Vagina (tissue), 2 donors: ENCODE results near the gene ARSJ. TPM values are rescaled to one million over a fixed set of nuclear protein-coding genes. Genes with fewer than 3 reads are reported as not detected.

Experiments used
- DNase-seq, 2 donors: peaks; one replicate each; pipeline ENCODE4 v3.0.0-alpha.2; 2017; ENCODE audit errors: extremely low spot score in 2 of 2
- H3K27ac ChIP-seq: fragments of 200-600 bp; sonication (generic); one replicate; pipeline ENCODE4 v1.5.1; 2019
- H3K27me3 ChIP-seq: fragments of 200-600 bp; sonication (generic); one replicate; pipeline ENCODE4 v1.5.1; 2019
- H3K36me3 ChIP-seq, 2 donors: fragments of 200-600 bp; sonication (generic); one replicate each; pipeline ENCODE4 v1.5.1; 2017 to 2019
- H3K4me1 ChIP-seq: fragments of 200-600 bp; sonication (generic); one replicate; pipeline ENCODE4 v1.5.1; 2019
- H3K4me3 ChIP-seq, 2 donors: fragments of 200-600 bp; sonication (generic); 1 replicate in 1 of 2; 2 replicates in 1 of 2; pipeline ENCODE4 v1.5.1; 2016 to 2019
- H3K9me3 ChIP-seq: fragments of 200-600 bp; sonication (generic); one replicate; pipeline ENCODE4 v1.5.1; 2019
- CTCF ChIP-seq, 3 experiments: fragments of 450-650 bp in 2 of 3; fragments of 200-600 bp in 1 of 3; sonication (generic) in 1 of 3; IDR thresholded peaks; one replicate each; pipeline ENCODE4 v1.5.1; 2017 to 2019; ENCODE audit warnings: antibody characterized with exemption in 3 of 3, mild to moderate bottlenecking in 2 of 3, moderate library complexity in 2 of 3
- POLR2A ChIP-seq, 2 donors: fragments of 450-650 bp; IDR thresholded peaks; one replicate each; pipeline ENCODE4 v1.6.1; 2017; ENCODE audit warnings: antibody characterized with exemption in 2 of 2, mild to moderate bottlenecking in 2 of 2, moderate library complexity in 2 of 2
- POLR2AphosphoS5 ChIP-seq, 2 donors: sonication (generic); formaldehyde crosslinking; IDR thresholded peaks; one replicate each; pipeline ENCODE4 v1.9.0; 2017; ENCODE audit warnings: antibody characterized with exemption in 2 of 2, mild to moderate bottlenecking in 2 of 2, low read depth in 1 of 2; ENCODE audit not compliant: insufficient read depth in 1 of 2
- intact Hi-C: fragments of 100-400 bp; cut with DNase I; formaldehyde crosslinking; loops from one replicate; pipeline ENCODE4 v1.15.1; 2023
- total RNA-seq: library from RNA; depleted of rRNA; stranded (reverse); fragments of >200 nt; gene quantifications from one replicate; pipeline ENCODE4 v1.2.3, GENCODE V29; 2016

The ARSJ gene
- total RNA-seq, 1 donor from 2014 or later: 5.4 TPM

GRCh38 chr4:113950207-113950606, 29.2 kb downstream of the ARSJ start:
- peaks cover 17% of the 10 kb centered on the region for H3K4me1 ChIP-seq
- no peak overlapping the region for H3K27ac ChIP-seq
- no peak overlapping the region for H3K4me3 ChIP-seq
- DNase-seq: no peak
- intact Hi-C loops: no loop called here
- TF ChIP-seq CTCF (IDR thresholded peaks at IDR 0.05): no peak
- TF ChIP-seq POLR2AphosphoS5 (IDR thresholded peaks at IDR 0.05; ENCODE audit: insufficient read depth in 1 of 2, low read depth in 1 of 2): no peak
- no peak for TF ChIP-seq POLR2A (IDR thresholded peaks at IDR 0.05)
- no peaks in the 10 kb centered on the region for H3K36me3 ChIP-seq
- no peaks in the 10 kb centered on the region for H3K27me3 ChIP-seq
- no peaks in the 10 kb centered on the region for H3K9me3 ChIP-seq

- Histone ChIP-seq H3K4me1 (peaks cover 17% of the 10 kb centered on the region), H3K36me3 (no peaks in the 10 kb centered on the region), H3K27me3 (no peaks in the 10 kb centered on the region), H3K9me3 (no peaks in the 10 kb centered on the region), H3K27ac (no peak overlapping the region), H3K4me3 (no peak overlapping the region)
- no peak for TF ChIP-seq CTCF (IDR thresholded peaks at IDR 0.05)
- DNase-seq: no peak
- intact Hi-C loops: no loop called here
These were observed 32.0 kb downstream of the ARSJ start for GRCh38 chr4:113947484-113947883.

- intact Hi-C loops: no loop called here
- Histone ChIP-seq H3K9me3 (no peaks in the 10 kb centered on the region), H3K27ac (no peak overlapping the region), H3K4me1 (peaks cover 5% of the 10 kb centered on the region), H3K4me3 (no peak overlapping the region), H3K27me3 (no peaks in the 10 kb centered on the region), H3K36me3 (no peaks in the 10 kb centered on the region)
- no peak for DNase-seq
- TF ChIP-seq POLR2AphosphoS5 (IDR thresholded peaks at IDR 0.05; ENCODE audit: insufficient read depth in 1 of 2, low read depth in 1 of 2): no peak
- TF ChIP-seq CTCF (IDR thresholded peaks at IDR 0.05): no peak
- TF ChIP-seq POLR2A (IDR thresholded peaks at IDR 0.05): no peak
These were observed 33.5 kb downstream of the ARSJ start for GRCh38 chr4:113945906-113946305.

GRCh38 chr4:113943863-113944262, 35.6 kb downstream of the ARSJ start:
- TF ChIP-seq CTCF (IDR thresholded peaks at IDR 0.05): no peak
- no peak for TF ChIP-seq POLR2AphosphoS5 (IDR thresholded peaks at IDR 0.05; ENCODE audit: insufficient read depth in 1 of 2, low read depth in 1 of 2)
- TF ChIP-seq POLR2A (IDR thresholded peaks at IDR 0.05): no peak
- no peaks in the 10 kb centered on the region for H3K9me3 ChIP-seq
- no peaks in the 10 kb centered on the region for H3K27me3 ChIP-seq
- H3K27ac ChIP-seq: no peak overlapping the region
- no peaks in the 10 kb centered on the region for H3K4me1 ChIP-seq
- intact Hi-C loops: no loop called here
- DNase-seq: no peak
- H3K36me3 ChIP-seq: no peaks in the 10 kb centered on the region
- no peak overlapping the region for H3K4me3 ChIP-seq

- no peak for DNase-seq
- Histone ChIP-seq H3K36me3 (no peaks in the 10 kb centered on the region), H3K27ac (no peak overlapping the region), H3K27me3 (no peaks in the 10 kb centered on the region), H3K4me3 (no peak overlapping the region), H3K9me3 (no peaks in the 10 kb centered on the region), H3K4me1 (no peaks in the 10 kb centered on the region)
- TF ChIP-seq CTCF (IDR thresholded peaks at IDR 0.05) (no peak), POLR2AphosphoS5 (IDR thresholded peaks at IDR 0.05; ENCODE audit: insufficient read depth in 1 of 2, low read depth in 1 of 2) (no peak), POLR2A (IDR thresholded peaks at IDR 0.05) (no peak)
- intact Hi-C loops: no loop called here
These were observed 36.4 kb downstream of the ARSJ start for GRCh38 chr4:113943085-113943484.
